NOMO-1 treated with DMSO at 0.1 percent for 48 hours (cell line): ENCODE results near the gene FARP1.

Experiments used
- DNase-seq: peaks from one replicate; lab custom pipeline; 2025; ENCODE audit not compliant: unreplicated experiment; lab: John Stamatoyannopoulos, UW

Gene FARP1

GRCh38 chr13:98493042-98493712 is 350.3 kb downstream of the FARP1 start:
- no peak for DNase-seq

- no peak for DNase-seq
Measured at GRCh38 chr13:98494769-98495168, 351.9 kb downstream of the FARP1 start.

DNA sequence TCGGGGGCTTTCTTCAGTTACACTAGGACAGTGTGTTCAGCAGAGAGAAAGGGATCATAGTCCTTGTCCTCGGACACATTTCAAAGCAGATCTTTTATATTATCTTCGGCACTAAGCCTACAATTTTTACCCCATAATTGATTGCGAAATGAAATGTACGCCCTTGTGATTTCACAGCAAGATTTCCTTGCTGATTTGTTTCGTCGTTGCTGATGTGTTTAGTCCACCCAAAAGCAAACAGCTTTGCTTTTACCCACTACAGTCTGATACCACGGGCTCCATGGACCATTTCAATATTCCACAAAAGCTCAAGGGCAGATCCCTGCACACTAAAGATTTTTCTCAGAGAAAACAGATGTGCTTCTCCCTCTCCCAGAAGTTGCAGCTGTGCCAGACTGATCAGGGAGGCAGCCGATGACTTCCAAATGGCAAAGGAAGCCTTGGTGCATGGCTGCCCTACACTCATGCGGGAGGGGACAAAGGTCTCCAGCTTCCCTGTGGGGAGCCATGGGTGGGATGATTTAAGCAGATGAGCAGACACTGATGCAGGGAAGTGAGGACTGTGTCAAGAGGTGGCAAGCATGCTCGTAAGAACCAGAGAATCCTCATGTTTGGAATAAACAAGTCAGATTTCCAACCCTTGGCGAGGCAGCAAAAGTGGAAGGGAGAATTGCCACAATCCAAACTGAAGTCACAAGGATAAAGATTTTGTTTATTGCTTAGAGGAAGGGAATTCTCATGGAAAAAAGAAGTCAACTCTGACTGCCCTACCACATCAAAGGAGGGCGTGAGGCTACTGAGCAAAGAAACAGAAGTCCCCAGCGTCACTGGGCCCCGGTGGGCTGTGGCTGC is 353.0 kb downstream of the FARP1 start:
- no peak for DNase-seq

DNA sequence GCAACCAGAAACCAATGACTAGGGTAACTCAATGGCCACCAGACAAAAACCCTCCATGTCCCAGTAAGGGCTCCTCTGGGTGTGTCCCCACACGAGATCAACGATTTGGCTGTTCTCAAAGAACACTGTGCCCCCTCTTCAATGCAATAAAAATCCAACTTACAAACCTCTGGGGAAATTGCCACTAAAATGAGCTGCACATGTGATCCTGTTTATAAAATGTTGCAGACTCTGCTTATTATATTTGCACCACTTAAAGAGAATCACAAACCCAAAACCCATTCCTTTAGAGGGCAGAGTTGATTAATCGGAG is 353.5 kb downstream of the FARP1 start:
- DNase-seq: no peak

GRCh38 chr13:98496966-98497365 is 354.1 kb downstream of the FARP1 start:
- DNase-seq: no peak

- no peak for DNase-seq
Measured at GRCh38 chr13:98500963-98501421, 358.1 kb downstream of the FARP1 start.

GRCh38 chr13:98503175-98504028 is 360.5 kb downstream of the FARP1 start:
- DNase-seq: no peak

- DNase-seq: no peak
Measured at GRCh38 chr13:98504029-98504351, 361.1 kb downstream of the FARP1 start.

- DNase-seq: no peak
Measured at GRCh38 chr13:98504371-98504963, 361.6 kb downstream of the FARP1 start.
